CD4-positive, alpha-beta T cell (primary cell): ENCODE data around the gene DAP. TPM values are rescaled to one million over a fixed set of nuclear protein-coding genes. Genes with fewer than 3 reads are reported as not detected.
"Not testable (repeated sequence)": the region's sequence is repeated elsewhere in the genome, so short reads cannot be mapped to it uniquely, and the experiment has no call there.

Experiments used
- ATAC-seq: fragments of 200-7000 bp; cut with Tn5 transposase; one replicate; pipeline ENCODE4 v1.10.0; 2022; ENCODE audit warnings: mild to moderate bottlenecking; ENCODE audit not compliant: poor library complexity
- CTCF ChIA-PET: fragments of 350-600 bp; sonication (Branson Sonifier 250); formaldehyde crosslinking; loops from one replicate; lab custom pipeline; 2021; ENCODE audit warnings: antibody characterized with exemption, inconsistent platforms; lab: Charles Lee
- POLR2A ChIA-PET: fragments of 350-600 bp; sonication (Branson Sonifier 250); formaldehyde crosslinking; loops from one replicate; lab custom pipeline; 2021; ENCODE audit warnings: antibody characterized with exemption, inconsistent platforms; lab: Charles Lee
- DNase-seq, 14 experiments: peaks; one replicate each; pipeline ENCODE4 v3.0.0-alpha.2; 2013 to 2020; ENCODE audit warnings: mixed read lengths in 2 of 14
- H3K27ac ChIP-seq, 2 donors: one replicate each; pipeline versions ENCODE4 v1.5.1 to v1.7.0; 2013; ENCODE audit warnings: low read length in 2 of 2, low read depth in 1 of 2, mild to moderate bottlenecking in 1 of 2
- H3K27me3 ChIP-seq, 2 experiments: 1 replicate in 1 of 2; 2 replicates in 1 of 2; pipeline versions ENCODE4 v1.6.1 to v1.7.0; 2013; ENCODE audit warnings: low read length in 2 of 2, control low read depth in 1 of 2, mild to moderate bottlenecking in 1 of 2, moderate library complexity in 1 of 2; ENCODE audit not compliant: insufficient read depth in 2 of 2, control insufficient read depth in 1 of 2
- H3K36me3 ChIP-seq: one replicate; pipeline ENCODE4 v1.6.1; 2013; ENCODE audit warnings: low read length, control low read depth; ENCODE audit not compliant: insufficient read depth
- H3K4me1 ChIP-seq: one replicate; pipeline ENCODE4 v1.6.1; 2013; ENCODE audit warnings: low read length, control low read depth; ENCODE audit not compliant: insufficient read depth
- H3K4me3 ChIP-seq: one replicate; pipeline ENCODE4 v1.5.1; 2013; ENCODE audit warnings: mild to moderate bottlenecking, low read length, moderate library complexity
- H3K9me3 ChIP-seq, 2 experiments: 1 replicate in 1 of 2; 2 replicates in 1 of 2; pipeline versions ENCODE4 v1.6.1 to v1.7.0; 2013; ENCODE audit warnings: low read length in 2 of 2, mild to moderate bottlenecking in 2 of 2, control low read depth in 1 of 2, moderate library complexity in 1 of 2; ENCODE audit not compliant: control insufficient read depth in 1 of 2, insufficient read depth in 1 of 2
- H3K27ac Mint-ChIP-seq: one replicate; pipeline ENCODE4 v1.8.0; 2020; ENCODE audit warnings: mixed read lengths
- H3K27me3 Mint-ChIP-seq: one replicate; pipeline ENCODE4 v1.8.0; 2021; ENCODE audit warnings: mixed read lengths
- H3K36me3 Mint-ChIP-seq: one replicate; pipeline ENCODE4 v1.8.0; 2021; ENCODE audit warnings: low read depth, mixed read lengths
- H3K4me1 Mint-ChIP-seq: one replicate; pipeline ENCODE4 v1.8.0; 2021; ENCODE audit warnings: low read depth, mixed read lengths
- H3K4me3 Mint-ChIP-seq: one replicate; pipeline ENCODE4 v1.8.0; 2020; ENCODE audit warnings: mild to moderate bottlenecking, mixed read lengths
- H3K9me3 Mint-ChIP-seq: one replicate; pipeline ENCODE4 v1.8.0; 2020; ENCODE audit warnings: mixed read lengths
- CTCF ChIP-seq: fragments of 200-600 bp; IDR thresholded peaks from one replicate; pipeline ENCODE4 v1.8.0; 2022; ENCODE audit warnings: antibody characterized with exemption, mild to moderate bottlenecking
- intact Hi-C, 2 experiments: fragments of 100-400 bp; cut with DNase I in 1 of 2; cut with micrococcal nuclease in 1 of 2; formaldehyde crosslinking; loops; one replicate each; pipeline versions ENCODE4 v1.15.1 to v1.9.0; 2023 to 2025; cut with DNase I, micrococcal nuclease
- total RNA-seq, 174 experiments: library from RNA in 2 of 174; stranded (reverse) in 2 of 174; gene quantifications; one replicate each; pipeline ENCODE4 v1.2.3 and lab custom pipeline; 2021 to 2026

Gene DAP
- total RNA-seq, 2 experiments from 2014 or later: 33.6 to 35.2 TPM

DNA sequence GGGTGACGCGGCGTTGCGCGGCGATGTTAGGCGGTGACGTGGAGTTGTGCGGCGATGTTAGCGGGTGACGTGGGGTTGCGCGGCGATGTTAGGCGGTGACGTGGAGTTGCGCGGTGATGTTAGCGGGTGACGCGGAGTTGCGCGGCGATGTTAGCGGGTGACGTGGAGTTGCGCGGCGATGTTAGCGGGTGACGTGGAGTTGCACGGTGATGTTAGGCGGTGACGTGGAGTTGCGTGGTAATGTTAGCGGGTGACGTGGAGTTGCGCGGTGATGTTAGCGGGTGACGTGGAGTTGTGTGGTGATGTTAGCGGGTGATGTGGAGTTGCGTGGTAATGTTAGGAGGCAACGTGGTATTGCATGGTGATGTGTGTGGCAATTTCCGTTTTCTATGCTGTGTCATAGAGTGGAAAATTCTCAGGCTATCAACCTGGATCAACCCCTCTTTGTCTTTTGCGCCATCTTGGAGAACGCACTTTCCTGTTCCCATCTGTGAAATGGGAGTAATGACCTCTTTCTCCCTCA lies 121.1 kb downstream of the DAP start:
- ATAC-seq (no peak), DNase-seq (no peak)
- Histone ChIP-seq H3K27me3 (no peaks in the 10 kb centered on the region), H3K4me3 (no peak overlapping the region), H3K9me3 (peaks cover 0 to 16% of the 10 kb centered on the region in 2 experiments), H3K36me3 (no peaks in the 10 kb centered on the region), H3K27ac (no peak overlapping the region), H3K4me1 (peaks cover 11% of the 10 kb centered on the region)
- H3K27ac Mint-ChIP-seq: no peak overlapping the region
- no peak overlapping the region for H3K4me3 Mint-ChIP-seq
- H3K36me3 Mint-ChIP-seq: no peaks in the 10 kb centered on the region
- ChIA-PET CTCF (no interaction called here), POLR2A (no interaction called here)
- peaks cover 8% of the 10 kb centered on the region for H3K4me1 Mint-ChIP-seq
- TF ChIP-seq CTCF: no peak
- H3K27me3 Mint-ChIP-seq: peaks cover 4% of the 10 kb centered on the region
- intact Hi-C loops: no loop called here
- H3K9me3 Mint-ChIP-seq: no peaks in the 10 kb centered on the region

DNA sequence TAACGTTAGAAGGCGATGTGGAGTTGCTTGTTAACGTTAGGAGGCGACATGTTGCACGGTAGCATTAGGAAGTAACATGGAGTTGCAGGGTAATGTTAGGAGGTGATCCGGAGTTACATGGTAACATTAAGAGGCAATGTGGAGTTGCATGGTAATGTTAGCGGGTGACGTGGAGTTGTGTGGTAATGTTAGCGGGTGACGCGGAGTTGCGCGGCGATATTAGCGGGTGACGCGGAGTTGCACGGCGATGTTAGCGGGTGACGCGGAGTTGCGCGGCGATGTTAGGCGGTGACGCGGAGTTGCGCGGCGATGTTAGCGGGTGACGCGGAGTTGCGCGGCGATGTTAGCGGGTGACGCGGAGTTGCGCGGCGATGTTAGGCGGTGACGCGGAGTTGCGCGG lies 122.3 kb downstream of the DAP start:
- H3K4me1 Mint-ChIP-seq: peaks cover 18% of the 10 kb centered on the region
- H3K27me3 Mint-ChIP-seq, DNase-seq, H3K9me3 Mint-ChIP-seq, POLR2A ChIA-PET, ATAC-seq, H3K27ac Mint-ChIP-seq, H3K4me3 ChIP-seq, H3K4me3 Mint-ChIP-seq, H3K36me3 ChIP-seq, H3K27me3 ChIP-seq, intact Hi-C loops, H3K27ac ChIP-seq, CTCF ChIA-PET, H3K36me3 Mint-ChIP-seq: not testable (repeated sequence)
- Histone ChIP-seq H3K9me3 (peaks cover 0 to 16% of the 10 kb centered on the region in 2 experiments), H3K4me1 (peaks cover 23% of the 10 kb centered on the region)

DNA sequence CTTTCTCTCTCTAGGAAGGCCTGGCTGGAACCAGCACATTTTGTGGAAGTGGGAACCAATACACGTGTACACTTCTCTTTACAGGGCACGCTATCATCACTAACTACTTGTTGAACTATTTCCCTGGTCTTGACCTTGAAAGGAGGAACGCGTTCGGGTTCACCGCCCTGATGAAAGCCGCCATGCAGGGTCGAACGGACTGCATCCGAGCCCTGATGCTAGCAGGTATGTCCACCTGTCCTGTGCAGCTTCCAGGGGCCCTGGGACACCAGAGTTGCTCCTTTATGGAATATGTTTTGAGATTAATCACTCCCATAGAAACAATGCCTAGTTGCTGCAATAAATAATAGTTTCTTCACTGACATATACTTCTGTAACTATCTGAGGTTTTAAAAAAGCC lies 123.1 kb downstream of the DAP start:
- Histone ChIP-seq H3K27me3 (no peaks in the 10 kb centered on the region), H3K9me3 (peaks cover 0 to 16% of the 10 kb centered on the region in 2 experiments), H3K4me3 (no peak overlapping the region), H3K27ac (no peak overlapping the region), H3K36me3 (no peaks in the 10 kb centered on the region), H3K4me1 (peaks cover 30% of the 10 kb centered on the region)
- DNase-seq: no peak
- no peak for TF ChIP-seq CTCF
- Mint-ChIP-seq H3K27me3 (no peaks in the 10 kb centered on the region), H3K27ac (no peak overlapping the region), H3K4me1 (peaks cover 23% of the 10 kb centered on the region), H3K9me3 (no peaks in the 10 kb centered on the region), H3K36me3 (no peaks in the 10 kb centered on the region), H3K4me3 (no peak overlapping the region)
- POLR2A ChIA-PET: no interaction called here
- CTCF ChIA-PET: no interaction called here
- intact Hi-C loops: no loop called here
- no peak for ATAC-seq
